Trophoblast cell (in vitro differentiated cells and primary cell): ENCODE measurements around the gene FAM83F. TPM values are rescaled to one million over a fixed set of nuclear protein-coding genes. Genes with fewer than 3 reads are reported as not detected.
A peak's percentile ranks its signal among the peaks of the same experiment; 100 is the strongest.

ENCODE experiments used
- DNase-seq, 2 donors: peaks; one replicate each; pipeline ENCODE4 v3.0.0-alpha.2; 2016
- H2AFZ ChIP-seq: 2 replicates; pipeline ENCODE4 v1.6.1; 2013; ENCODE audit warnings: low read length, moderate library complexity, mild to moderate bottlenecking; ENCODE audit not compliant: insufficient read depth, poor library complexity
- H2AK5ac ChIP-seq: 2 replicates; pipeline ENCODE4 v1.6.1; 2013; ENCODE audit warnings: mild to moderate bottlenecking, low read length
- H2BK120ac ChIP-seq: 2 replicates; pipeline ENCODE4 v1.6.1; 2013; ENCODE audit warnings: low read length, mild to moderate bottlenecking, moderate library complexity; ENCODE audit not compliant: insufficient read depth, poor library complexity
- H2BK12ac ChIP-seq: 2 replicates; pipeline ENCODE4 v1.6.1; 2013; ENCODE audit warnings: mild to moderate bottlenecking, low read length, moderate library complexity
- H2BK5ac ChIP-seq: 2 replicates; pipeline ENCODE4 v1.6.1; 2013; ENCODE audit warnings: low read length, low read depth, moderate library complexity, mild to moderate bottlenecking; ENCODE audit not compliant: poor library complexity
- H3K14ac ChIP-seq: 2 replicates; pipeline ENCODE4 v1.6.1; 2013; ENCODE audit warnings: mild to moderate bottlenecking, low read length
- H3K18ac ChIP-seq: 2 replicates; pipeline ENCODE4 v1.6.1; 2013; ENCODE audit warnings: mild to moderate bottlenecking, low read length
- H3K23ac ChIP-seq: 2 replicates; pipeline ENCODE4 v1.6.1; 2013; ENCODE audit warnings: low read length
- H3K27ac ChIP-seq: 2 replicates; pipeline ENCODE4 v1.5.1; 2013; ENCODE audit warnings: low read depth, mild to moderate bottlenecking, inconsistent platforms, low read length, moderate library complexity
- H3K27me3 ChIP-seq: 2 replicates; pipeline ENCODE4 v1.6.1; 2013; ENCODE audit warnings: inconsistent platforms, mild to moderate bottlenecking, low read length, moderate library complexity; ENCODE audit not compliant: insufficient read depth
- H3K36me3 ChIP-seq, 2 experiments: 1 replicate in 1 of 2; 2 replicates in 1 of 2; pipeline ENCODE4 v1.6.1; 2013; ENCODE audit warnings: low read length in 2 of 2, mild to moderate bottlenecking in 2 of 2, moderate library complexity in 1 of 2; ENCODE audit not compliant: insufficient read depth in 2 of 2, control insufficient read depth in 1 of 2
- H3K4ac ChIP-seq: 2 replicates; pipeline ENCODE4 v1.6.1; 2013; ENCODE audit warnings: low read depth, mild to moderate bottlenecking, low read length, moderate library complexity
- H3K4me1 ChIP-seq, 2 experiments: 1 replicate in 1 of 2; 2 replicates in 1 of 2; pipeline ENCODE4 v1.6.1; 2013; ENCODE audit warnings: low read length in 2 of 2, mild to moderate bottlenecking in 2 of 2, moderate library complexity in 1 of 2; ENCODE audit not compliant: insufficient read depth in 2 of 2, control insufficient read depth in 1 of 2
- H3K4me2 ChIP-seq: 2 replicates; pipeline ENCODE4 v1.6.1; 2013; ENCODE audit warnings: inconsistent platforms, mild to moderate bottlenecking, low read length, moderate library complexity
- H3K4me3 ChIP-seq: 2 replicates; pipeline ENCODE4 v1.5.1; 2013; ENCODE audit warnings: mild to moderate bottlenecking, low read depth, low read length, inconsistent platforms
- H3K79me1 ChIP-seq: one replicate; pipeline ENCODE4 v1.6.1; 2013; ENCODE audit warnings: low read length
- H3K79me2 ChIP-seq: 2 replicates; pipeline ENCODE4 v1.6.1; 2013; ENCODE audit warnings: low read length, mild to moderate bottlenecking; ENCODE audit not compliant: control insufficient read depth, insufficient read depth, poor library complexity
- H3K9ac ChIP-seq: 2 replicates; pipeline ENCODE4 v1.6.1; 2013; ENCODE audit warnings: mild to moderate bottlenecking, low read length
- H3K9me3 ChIP-seq: 2 replicates; pipeline ENCODE4 v1.6.1; 2013; ENCODE audit warnings: low read depth, mild to moderate bottlenecking, control low read depth, inconsistent platforms, low read length; ENCODE audit not compliant: insufficient read depth
- H4K12ac ChIP-seq: 2 replicates; pipeline ENCODE4 v1.6.1; 2013; ENCODE audit warnings: low read depth, mild to moderate bottlenecking, low read length, moderate library complexity
- H4K8ac ChIP-seq: 2 replicates; pipeline ENCODE4 v1.6.1; 2013; ENCODE audit warnings: low read depth, mild to moderate bottlenecking, low read length, moderate library complexity
- H4K91ac ChIP-seq: one replicate; pipeline ENCODE4 v1.6.1; 2013; ENCODE audit warnings: low read depth, mild to moderate bottlenecking, low read length, moderate library complexity
- WGBS: extraction: QIAGEN DNeasy Blood & Tissue Kit; methylation state at CpG from one replicate; pipeline ENCODE4 v1.1.7; 2013; ENCODE audit warnings: missing lambda C conversion rate; ENCODE audit not compliant: insufficient read length, insufficient coverage; ENCODE audit errors: extremely low coverage; 5-methylcytosine and 5-hydroxymethylcytosine counted together
- polyA plus RNA-seq: library from polyadenylated mRNA; stranded (reverse); fragments of 200-250 nt; gene quantifications from 2 replicates; pipeline ENCODE4 v1.2.3, GENCODE V29; 2013

FAM83F gene
- 3.1 and 3.3 TPM in 2 replicates for polyA plus RNA-seq

- Histone ChIP-seq H3K27me3 (peaks cover 7% of the 10 kb centered on the region), H2BK120ac (no peak within 1 kb of the TSS), H2BK5ac (no peak within 1 kb of the TSS), H2AK5ac (no peak within 1 kb of the TSS), H3K9me3 (peaks cover 3% of the 10 kb centered on the region), H2AFZ (peak within 1 kb of the TSS; percentile 76), H3K36me3 (no peaks in the 10 kb centered on the region), H3K18ac (peak within 1 kb of the TSS; percentile 26), H3K14ac (no peak within 1 kb of the TSS), H3K9ac (no peak within 1 kb of the TSS), H3K4me3 (peak within 1 kb of the TSS; percentile 11), H4K8ac (peak within 1 kb of the TSS; percentile 32), H2BK12ac (no peak within 1 kb of the TSS), H3K4ac (no peak within 1 kb of the TSS), H3K79me1 (peaks cover 5% of the 10 kb centered on the region), H3K4me2 (peak within 1 kb of the TSS; percentile 59), H4K91ac (peak within 1 kb of the TSS; percentile 34), H3K4me1 (peaks cover 32 to 35% of the 10 kb centered on the region in 2 experiments), H4K12ac (no peak within 1 kb of the TSS), H3K79me2 (no peaks in the 10 kb centered on the region), H3K27ac (no peak within 1 kb of the TSS), H3K23ac (no peak within 1 kb of the TSS)
- no CpG with 5 or more reads among the region's 115 CpGs for WGBS
- peak; percentile 24 to 40 for DNase-seq
Measured at GRCh38 chr22:39994566-39995392, at the start of gene FAM83F. FAM83F (plus strand) TSS chr22:39994954; CDS start chr22:39995043, 89 bp downstream.

DNA sequence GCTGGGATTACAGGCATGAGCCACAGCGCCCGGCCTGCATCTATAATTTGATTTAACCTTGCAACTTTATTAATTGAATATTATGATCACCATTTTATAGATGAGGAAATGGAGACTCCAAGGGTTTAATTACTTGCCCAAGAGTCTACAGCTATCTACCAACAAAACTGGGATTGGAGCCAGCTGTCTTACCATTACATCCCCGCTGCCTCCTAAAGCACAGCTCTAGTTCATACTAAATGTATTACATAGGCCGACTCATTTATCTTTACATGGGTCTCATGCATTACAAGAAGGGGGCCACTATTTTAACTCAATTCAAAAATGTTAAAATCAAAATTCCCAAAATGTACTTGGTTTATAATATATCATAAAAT, 48.6 kb upstream of the FAM83F start:
- no peak overlapping the region for H2BK12ac ChIP-seq
- H4K91ac ChIP-seq: no peak overlapping the region
- H3K79me2 ChIP-seq: no peaks in the 10 kb centered on the region
- no peak overlapping the region for H3K27ac ChIP-seq
- no peak overlapping the region for H3K18ac ChIP-seq
- no peak overlapping the region for H3K4me3 ChIP-seq
- no peak overlapping the region for H2BK120ac ChIP-seq
- no peaks in the 10 kb centered on the region for H3K79me1 ChIP-seq
- no CpG with 5 or more reads among the region's 4 CpGs for WGBS
- no peak overlapping the region for H2AK5ac ChIP-seq
- H2BK5ac ChIP-seq: no peak overlapping the region
- H4K12ac ChIP-seq: no peak overlapping the region
- H3K9me3 ChIP-seq: no peaks in the 10 kb centered on the region
- no peak overlapping the region for H3K9ac ChIP-seq
- no peak overlapping the region for H4K8ac ChIP-seq
- no peak overlapping the region for H3K4ac ChIP-seq
- no peaks in the 10 kb centered on the region for H3K36me3 ChIP-seq
- no peaks in the 10 kb centered on the region for H3K4me1 ChIP-seq
- no peak overlapping the region for H2AFZ ChIP-seq
- H3K27me3 ChIP-seq: no peaks in the 10 kb centered on the region
- no peak overlapping the region for H3K14ac ChIP-seq
- H3K23ac ChIP-seq: no peak overlapping the region
- no peak overlapping the region for H3K4me2 ChIP-seq
- DNase-seq: no peak

GRCh38 chr22:39946503-39947219, 48.1 kb upstream of the FAM83F start:
- WGBS: no CpG with 5 or more reads among the region's 8 CpGs
- Histone ChIP-seq H3K9me3 (no peaks in the 10 kb centered on the region), H4K12ac (no peak overlapping the region), H3K4me3 (no peak overlapping the region), H2BK12ac (no peak overlapping the region), H3K4me1 (no peaks in the 10 kb centered on the region), H3K4me2 (no peak overlapping the region), H3K14ac (no peak overlapping the region), H4K8ac (no peak overlapping the region), H3K9ac (no peak overlapping the region), H2BK120ac (no peak overlapping the region), H3K23ac (no peak overlapping the region), H3K36me3 (no peaks in the 10 kb centered on the region), H2AFZ (peak overlapping the region; percentile 47), H3K18ac (no peak overlapping the region), H3K27me3 (no peaks in the 10 kb centered on the region), H3K79me1 (no peaks in the 10 kb centered on the region), H2BK5ac (no peak overlapping the region), H3K79me2 (no peaks in the 10 kb centered on the region), H3K27ac (no peak overlapping the region), H2AK5ac (no peak overlapping the region), H3K4ac (no peak overlapping the region), H4K91ac (no peak overlapping the region)
- DNase-seq: no peak

- no peak overlapping the region for H3K18ac ChIP-seq
- H3K27ac ChIP-seq: no peak overlapping the region
- H3K23ac ChIP-seq: no peak overlapping the region
- H4K91ac ChIP-seq: no peak overlapping the region
- no peak overlapping the region for H3K4me3 ChIP-seq
- H3K4me2 ChIP-seq: no peak overlapping the region
- no peaks in the 10 kb centered on the region for H3K79me1 ChIP-seq
- no peak overlapping the region for H2BK120ac ChIP-seq
- H3K79me2 ChIP-seq: no peaks in the 10 kb centered on the region
- no peak overlapping the region for H3K9ac ChIP-seq
- H3K4ac ChIP-seq: no peak overlapping the region
- H2AK5ac ChIP-seq: no peak overlapping the region
- H2AFZ ChIP-seq: no peak overlapping the region
- no peak overlapping the region for H4K8ac ChIP-seq
- H3K27me3 ChIP-seq: no peaks in the 10 kb centered on the region
- H3K4me1 ChIP-seq: no peaks in the 10 kb centered on the region
- no peak for DNase-seq
- no peak overlapping the region for H4K12ac ChIP-seq
- H3K14ac ChIP-seq: no peak overlapping the region
- no peak overlapping the region for H2BK5ac ChIP-seq
- WGBS: no CpG with 5 or more reads among the region's 8 CpGs
- H2BK12ac ChIP-seq: no peak overlapping the region
- no peaks in the 10 kb centered on the region for H3K36me3 ChIP-seq
- H3K9me3 ChIP-seq: no peaks in the 10 kb centered on the region
Measured at GRCh38 chr22:39947220-39948216, 47.2 kb upstream of the FAM83F start.
